SH-SY5Y (cell line): ENCODE results near the gene RNF40.

Source experiments
- GATA2 ChIP-seq: IDR thresholded peaks from 2 replicates; pipeline ENCODE4 v1.6.1; 2011; ENCODE audit warnings: mild to moderate bottlenecking, low read depth, low read length
- GATA3 ChIP-seq: IDR thresholded peaks from 2 replicates; pipeline ENCODE4 v1.6.1; 2011; ENCODE audit warnings: low read depth, mild to moderate bottlenecking, low read length, moderate library complexity

GRCh38 chr16:30797670-30798309 is 35.7 kb downstream of the RNF40 start:
- TF ChIP-seq GATA2 (no peak), GATA3 (no peak)
